Islet of Langerhans (tissue), 1 donor: Measurements from ENCODE around the gene CDK10.

ENCODE experiments used
- FAIRE-seq: peaks from one replicate; lab custom pipeline; 2011; peaks lifted over from hg19 to GRCh38; lab: Jason Lieb, UNC

The CDK10 gene

DNA sequence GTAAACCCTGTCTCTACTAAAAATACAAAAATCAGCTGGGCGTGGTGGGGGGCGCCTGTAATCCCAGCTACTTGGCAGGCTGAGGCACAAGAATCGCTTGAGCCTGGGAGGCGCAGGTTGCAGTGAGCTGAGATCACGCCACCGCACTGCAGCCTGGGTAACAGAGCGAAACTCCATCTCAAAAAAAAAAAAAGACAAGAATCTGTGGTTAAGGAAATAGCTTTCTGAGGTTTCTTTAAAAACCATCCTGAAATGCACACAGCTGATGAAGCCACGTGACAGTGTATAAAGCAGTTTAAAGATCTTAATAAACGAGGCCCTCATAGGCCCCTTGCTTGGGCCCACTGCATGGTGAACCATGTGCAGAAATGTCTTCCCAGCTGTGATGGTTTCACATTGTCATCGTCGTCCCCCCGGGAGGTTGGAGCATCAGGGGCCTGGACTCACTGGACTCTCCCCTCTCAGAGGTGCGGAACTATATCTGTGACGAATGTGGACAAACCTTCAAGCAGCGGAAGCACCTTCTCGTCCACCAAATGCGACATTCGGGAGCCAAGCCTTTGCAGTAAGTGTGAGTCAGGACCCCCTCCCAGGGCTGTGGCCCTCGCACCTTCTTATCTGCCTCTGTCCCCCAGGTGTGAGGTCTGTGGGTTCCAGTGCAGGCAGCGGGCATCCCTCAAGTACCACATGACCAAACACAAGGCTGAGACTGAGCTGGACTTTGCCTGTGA is 51.0 kb downstream of the CDK10 start:
- FAIRE-seq: no peak

DNA sequence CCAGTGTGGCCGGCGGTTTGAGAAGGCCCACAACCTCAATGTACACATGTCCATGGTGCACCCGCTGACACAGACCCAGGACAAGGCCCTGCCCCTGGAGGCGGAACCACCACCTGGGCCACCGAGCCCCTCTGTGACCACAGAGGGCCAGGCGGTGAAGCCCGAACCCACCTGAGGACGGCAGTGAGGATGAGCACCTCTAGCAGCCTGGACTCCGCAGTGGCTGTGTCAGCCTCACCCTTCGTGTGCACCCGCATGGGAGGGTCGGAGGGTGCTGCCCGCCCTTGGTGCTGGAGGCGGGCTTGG is 51.5 kb downstream of the CDK10 start:
- FAIRE-seq: no peak

DNA sequence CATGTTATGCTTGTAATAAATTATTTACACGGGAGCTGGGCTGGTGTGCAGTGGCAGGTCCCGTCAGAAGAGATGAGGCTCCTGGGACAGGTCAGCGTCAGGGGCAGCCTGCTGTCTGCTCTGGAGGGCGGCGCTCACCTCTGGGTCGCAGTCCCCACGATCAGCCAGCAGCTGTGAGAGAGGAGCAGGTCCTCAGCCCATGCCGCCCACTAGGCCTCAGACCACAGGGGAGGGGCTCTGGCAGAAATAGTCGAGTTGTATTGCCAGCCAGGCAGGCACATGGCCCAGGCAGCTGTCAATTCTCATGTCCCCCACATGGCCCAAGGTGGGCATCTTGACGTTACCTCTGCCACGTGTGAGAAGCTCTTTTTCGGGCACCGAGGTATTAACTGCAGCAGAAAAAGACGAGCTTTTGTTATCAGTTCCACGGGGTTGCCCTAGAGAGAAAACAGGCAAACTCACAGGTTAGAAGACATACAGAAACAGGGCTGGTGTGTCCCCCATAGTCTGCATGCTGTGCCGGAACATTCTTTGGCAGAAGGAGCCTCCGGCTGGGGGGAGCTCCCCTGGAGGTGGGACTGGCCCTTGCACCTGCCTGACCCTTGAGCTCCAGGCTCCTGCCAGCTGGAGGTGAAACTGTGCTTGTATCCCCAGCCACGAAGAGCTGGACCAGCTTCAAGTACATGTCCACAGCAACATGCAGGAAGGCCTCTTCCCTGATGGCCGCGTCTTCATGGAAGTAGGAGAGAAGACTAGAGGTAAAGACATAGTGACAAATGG is 52.2 kb downstream of the CDK10 start:
- FAIRE-seq: no peak

DNA sequence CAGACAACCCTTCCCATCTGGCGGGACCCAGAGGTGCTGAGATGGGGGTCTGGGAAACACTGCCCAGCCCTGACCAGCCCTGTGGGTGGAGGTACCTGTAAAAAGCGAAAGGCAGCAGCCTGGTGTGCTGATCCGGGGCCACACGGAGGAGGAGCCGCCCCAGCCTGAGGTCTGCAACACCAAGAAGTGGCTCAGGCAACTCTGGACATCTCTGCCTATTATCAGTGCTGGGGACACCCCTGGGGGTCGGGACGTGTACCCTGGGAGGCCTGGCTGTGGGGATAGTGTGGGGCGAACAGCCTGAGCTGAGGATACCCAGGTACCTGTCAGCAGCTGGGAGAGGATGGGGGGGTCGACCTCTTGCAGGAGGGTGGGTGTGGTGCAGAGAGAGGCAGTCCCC is 52.9 kb downstream of the CDK10 start:
- FAIRE-seq: no peak

DNA sequence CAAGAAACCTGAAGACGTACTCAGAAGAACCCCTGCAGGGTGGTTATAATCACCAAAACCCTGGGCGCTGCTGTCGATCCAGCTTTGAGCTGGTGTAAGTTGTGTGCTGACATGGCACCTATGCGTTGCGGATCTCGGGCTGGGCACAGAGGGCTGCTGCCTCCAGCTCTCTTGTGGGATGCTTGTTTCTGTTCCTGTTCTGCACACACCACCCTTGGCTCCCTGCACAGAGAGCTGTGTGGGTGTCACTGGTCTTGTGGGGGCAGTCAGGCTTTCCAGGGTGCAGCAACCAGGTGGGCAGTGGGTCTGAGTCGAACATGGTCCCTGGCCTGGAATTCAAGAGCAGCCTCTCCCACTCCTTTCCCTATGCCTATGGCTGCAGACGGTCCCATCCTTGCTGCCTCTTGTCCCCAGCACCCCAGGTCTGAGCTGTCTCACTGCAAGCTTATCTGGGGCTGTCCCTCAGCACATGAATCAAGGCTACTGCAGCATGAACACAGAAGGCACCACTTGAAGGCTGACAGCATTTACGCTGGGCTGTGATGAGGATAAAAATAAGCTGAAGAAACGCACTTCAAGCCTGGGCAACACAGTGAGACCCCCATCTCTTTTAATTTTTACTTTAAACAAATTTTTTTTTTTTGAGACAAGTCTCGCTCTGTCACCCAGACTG is 55.0 kb downstream of the CDK10 start:
- FAIRE-seq: no peak

DNA sequence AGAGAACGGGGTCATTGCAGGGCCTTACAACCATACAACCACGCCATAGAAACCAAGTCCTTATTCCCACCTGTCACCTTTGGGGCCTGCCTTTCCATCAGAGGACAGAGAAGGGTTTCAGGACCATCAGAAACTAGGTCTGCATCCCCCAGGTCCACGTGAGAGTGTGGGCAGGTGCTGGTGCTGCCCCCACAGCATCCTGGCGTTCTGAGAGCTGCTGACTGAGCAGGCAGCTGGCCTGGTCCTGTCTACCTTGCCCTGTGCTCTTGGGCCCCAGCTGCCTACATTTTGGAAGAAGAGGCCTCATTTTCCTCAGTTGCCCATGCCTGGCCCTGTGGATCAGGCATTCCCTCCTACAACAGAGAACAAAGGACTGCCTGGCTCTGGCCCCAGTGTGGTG is 56.5 kb downstream of the CDK10 start:
- no peak for FAIRE-seq

DNA sequence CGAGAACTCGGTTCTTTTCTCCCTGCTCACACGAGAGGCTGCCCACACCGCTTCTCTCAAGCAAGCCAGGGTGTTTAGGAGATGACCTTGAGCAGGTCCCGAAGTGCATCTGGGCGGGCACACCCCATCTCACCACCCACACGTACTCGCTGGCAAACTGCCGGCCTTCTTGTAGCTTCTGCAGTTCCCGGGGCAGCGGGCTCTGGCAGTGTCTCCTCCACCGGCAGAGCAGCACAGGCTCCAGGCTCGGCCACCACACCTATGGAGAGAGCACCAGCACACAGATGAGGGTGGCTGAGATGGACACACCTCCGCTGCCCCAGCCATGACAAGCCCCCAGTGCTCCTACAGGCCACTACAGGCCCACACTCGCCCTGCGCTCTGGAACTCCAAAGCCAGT is 58.3 kb downstream of the CDK10 start:
- no peak for FAIRE-seq
